Amniotic epithelial cell (primary cell): Measurements from ENCODE around the gene OR10H5.
"Not testable (repeated sequence)": the region's sequence is repeated elsewhere in the genome, so short reads cannot be mapped to it uniquely, and the experiment has no call there.

Experiments used
- DNase-seq: peaks from one replicate; pipeline ENCODE4 v3.0.0-alpha.2; 2010; ENCODE audit warnings: low read depth

The OR10H5 gene, protein sequence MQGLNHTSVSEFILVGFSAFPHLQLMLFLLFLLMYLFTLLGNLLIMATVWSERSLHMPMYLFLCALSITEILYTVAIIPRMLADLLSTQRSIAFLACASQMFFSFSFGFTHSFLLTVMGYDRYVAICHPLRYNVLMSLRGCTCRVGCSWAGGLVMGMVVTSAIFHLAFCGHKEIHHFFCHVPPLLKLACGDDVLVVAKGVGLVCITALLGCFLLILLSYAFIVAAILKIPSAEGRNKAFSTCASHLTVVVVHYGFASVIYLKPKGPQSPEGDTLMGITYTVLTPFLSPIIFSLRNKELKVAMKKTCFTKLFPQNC

DNA sequence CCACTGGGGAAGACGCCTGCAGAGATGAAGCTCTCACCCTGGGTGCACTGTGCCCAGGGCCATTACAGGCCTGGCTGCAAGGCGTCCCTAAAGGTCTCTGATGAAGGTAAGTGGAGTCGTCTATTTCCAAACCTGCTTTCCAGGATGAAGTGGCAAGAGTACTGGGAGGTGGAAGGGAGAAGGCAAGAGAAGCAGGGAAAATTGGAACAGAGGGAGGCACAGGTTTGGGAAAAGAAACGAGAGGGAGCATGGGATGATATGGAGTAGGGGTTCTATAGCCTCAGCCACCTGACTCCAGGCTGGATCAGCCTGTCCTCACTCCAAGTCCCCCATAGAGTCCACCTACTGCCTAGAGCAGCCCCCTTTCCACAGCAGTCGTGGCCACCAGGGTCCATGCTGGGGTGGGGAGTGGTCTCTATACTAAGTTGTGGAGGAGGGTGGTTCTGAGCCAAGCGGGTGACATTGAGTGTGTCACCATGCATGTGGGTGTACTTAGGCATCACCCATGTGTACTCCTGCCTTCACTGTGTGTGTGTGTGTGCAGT lies at the start of gene OR10H5:
OR10H5 (plus strand) TSS at position 51 of the 545 bp plus-strand sequence. CDS start 6,388 bp downstream, outside the sequence.
- no peak for DNase-seq

DNA sequence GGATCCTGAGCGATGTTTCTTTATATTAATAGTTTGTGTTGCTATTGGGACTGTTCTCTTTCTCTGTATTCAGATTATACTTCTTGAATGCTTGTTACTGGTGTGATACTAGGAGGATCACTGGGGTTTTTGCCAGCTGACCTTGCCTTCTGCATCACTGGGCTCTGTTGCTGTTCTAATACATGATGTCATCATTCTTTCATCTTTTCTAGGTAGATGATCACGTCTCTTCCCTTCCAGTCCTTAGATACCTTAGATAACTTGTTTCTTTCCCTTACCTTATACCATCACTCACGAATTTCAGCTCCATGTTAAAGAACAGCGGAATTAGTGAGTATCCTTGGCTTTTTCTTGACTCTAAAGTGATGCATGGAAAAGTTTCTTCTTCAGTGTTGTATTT lies 49.7 kb upstream of the OR10H5 start, which contains the start of gene OR10H3:
OR10H3 (plus strand) TSS at position 264 of the 400 bp plus-strand sequence. CDS start 3,408 bp downstream, outside the sequence.
- DNase-seq, result no peak

DNA sequence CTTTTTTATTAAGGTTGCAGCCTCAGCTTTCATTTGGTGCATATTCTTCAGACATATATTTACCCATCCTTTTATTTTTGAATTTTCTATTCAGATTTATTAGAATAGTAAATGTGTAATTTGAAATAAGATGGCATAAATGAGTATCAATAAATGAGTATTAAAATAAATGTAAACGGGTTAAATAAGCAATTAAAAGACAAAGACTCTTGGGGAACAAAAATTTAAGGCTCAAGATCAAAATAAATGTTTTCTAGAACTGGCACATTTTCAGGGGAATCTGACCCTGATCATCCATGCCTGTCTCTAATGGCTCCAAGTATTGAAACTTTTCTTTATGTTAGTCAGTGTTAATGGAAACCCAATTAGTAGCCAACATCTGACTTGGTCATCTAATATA lies 46.7 kb upstream of the OR10H5 start:
- no peak for DNase-seq

DNA sequence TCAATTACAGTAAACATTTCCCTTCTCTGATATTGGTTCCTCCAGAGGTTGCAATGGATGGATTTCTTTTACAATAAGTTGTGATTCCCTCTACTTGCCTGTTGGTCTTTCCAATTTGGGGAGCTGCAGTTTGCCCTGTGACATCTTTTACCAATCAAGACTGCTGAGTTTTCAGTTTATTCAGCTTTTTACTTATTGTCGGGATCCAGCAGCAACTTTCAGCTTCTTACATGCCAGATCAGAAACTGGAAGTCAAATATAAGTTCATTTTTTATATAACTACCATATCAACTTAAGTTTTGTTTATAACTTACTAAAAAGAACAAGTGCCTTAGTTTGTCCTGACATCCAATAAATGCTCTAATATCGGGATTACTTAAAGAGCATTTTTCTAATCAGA lies 39.2 kb upstream of the OR10H5 start:
- no peak for DNase-seq

DNA sequence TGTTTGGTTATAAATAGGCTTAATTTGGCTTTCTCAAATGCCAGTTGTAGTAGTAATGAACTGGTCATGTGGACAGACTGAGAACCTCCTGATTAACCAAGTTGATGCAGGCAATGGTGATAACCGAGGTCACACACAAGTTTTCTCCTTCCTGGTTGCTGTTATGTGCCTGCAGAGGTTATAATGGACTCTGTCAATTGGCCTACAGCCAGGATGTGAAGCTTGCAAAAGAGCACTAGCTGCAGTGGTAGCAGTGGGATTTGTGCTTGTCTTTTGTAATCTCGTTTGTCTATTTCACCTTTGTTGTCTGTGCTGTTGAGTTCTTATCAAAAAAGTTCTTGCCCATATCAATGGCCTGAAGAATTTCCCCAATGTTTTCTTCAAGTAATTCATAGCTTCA lies 29.1 kb upstream of the OR10H5 start:
- DNase-seq, result no peak

DNA sequence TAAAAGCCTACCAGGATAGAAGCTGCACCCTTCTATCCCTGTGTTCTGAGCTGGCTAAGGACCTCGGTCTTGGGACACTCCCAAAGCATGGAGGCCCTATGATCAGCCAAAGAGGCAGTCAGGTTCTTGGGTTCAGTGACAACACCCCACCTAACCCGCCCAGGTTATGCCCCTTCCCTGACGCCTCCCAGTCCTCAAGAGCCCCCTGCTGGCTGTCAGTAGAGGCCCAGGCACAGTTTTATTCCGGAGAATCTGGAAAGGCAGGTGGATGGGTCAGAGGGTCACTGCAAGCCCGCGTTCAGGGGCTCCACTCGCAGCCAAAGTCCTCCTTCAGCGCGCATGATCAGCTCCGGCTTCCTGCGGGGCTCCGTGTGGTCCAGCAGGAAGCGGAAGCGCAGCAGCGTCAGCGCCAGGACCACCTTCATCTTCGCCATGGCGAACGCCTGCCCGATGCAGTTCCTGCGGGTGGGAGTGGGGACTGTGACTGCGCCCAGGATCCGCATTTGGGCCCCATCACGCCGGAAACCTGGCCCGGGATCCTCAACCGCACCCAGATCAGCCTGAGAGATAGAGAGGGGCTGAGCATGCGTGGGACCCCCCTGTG lies 27.4 kb upstream of the OR10H5 start:
- DNase-seq, result no peak

DNA sequence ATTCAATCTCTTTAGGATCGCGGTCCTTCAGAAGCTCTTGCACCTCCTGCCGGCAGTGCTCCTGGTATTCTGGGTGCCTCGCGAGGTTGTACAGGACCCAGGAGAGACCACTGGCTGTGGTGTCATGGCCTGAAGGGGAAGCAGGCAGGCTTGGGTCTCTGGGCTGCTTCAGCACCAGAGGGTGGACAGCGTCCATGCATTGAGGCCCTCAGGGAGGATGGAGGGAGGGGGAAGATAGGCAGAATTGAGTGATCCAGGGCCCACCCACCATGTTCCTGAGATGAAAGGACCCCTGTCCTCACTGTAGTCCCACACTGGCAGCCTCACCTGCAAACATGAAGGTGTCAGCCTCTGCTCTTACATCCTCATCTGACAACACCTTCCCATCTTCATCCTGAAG lies 17.9 kb upstream of the OR10H5 start:
- DNase-seq, result no peak

DNA sequence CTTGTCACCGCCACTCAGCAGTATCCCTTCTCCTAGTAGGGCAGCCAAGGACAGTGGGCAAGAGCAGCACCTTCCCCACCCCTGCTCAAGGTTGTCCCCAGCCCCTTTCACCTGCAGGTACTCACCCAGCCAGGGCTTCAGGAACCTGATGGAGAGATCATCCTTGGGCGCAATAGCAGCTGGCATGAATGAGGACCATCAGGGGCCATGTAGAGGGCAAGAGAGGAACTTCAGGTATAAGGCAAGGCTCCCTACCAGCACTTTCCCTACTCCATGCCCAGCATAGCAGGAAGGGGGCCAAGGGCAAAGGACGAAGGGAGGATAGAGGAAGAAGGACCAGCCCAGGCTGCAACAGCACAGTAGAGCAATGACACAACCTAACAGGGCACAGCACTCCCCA lies 13.3 kb upstream of the OR10H5 start:
- DNase-seq, result not testable (repeated sequence)

DNA sequence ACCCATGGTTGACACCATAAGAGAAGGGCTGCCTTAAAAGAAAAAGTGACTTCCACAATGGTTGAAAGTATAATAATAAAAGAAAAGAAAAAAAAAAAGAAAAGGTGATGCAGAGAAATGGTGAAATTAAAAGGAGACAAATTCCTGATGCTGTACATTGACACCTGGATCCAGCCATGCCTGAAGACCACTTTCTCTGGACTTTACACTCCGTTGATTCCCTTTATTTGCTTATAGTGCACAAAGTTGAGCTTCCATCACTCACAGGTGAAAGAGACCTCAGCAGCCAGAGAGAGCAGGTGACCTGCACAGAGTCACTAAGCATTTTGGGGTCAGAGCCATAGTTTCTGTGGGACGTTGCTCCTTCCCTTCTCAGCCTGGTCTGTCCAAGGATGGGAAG lies 12.2 kb upstream of the OR10H5 start:
- DNase-seq, result no peak

DNA sequence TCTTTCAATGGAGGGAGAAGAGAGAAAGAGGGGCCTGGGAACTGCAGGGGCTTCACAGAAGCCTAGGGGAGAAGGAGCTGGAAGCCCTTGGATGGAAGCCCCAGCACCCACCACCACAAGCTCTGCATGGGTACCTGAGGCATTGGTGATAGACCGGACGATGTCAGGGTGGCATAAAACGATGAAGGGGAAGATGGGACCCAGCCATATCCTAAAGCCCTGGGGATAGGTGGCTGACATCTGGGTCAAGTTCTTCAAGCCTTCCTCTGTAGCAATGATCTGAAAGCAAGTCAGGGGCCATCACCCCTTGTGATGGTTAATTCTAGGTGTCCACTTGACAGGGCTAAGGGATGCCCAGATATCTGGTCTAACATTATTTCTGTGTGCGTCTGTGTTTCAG lies 11.2 kb upstream of the OR10H5 start:
- no peak for DNase-seq

DNA sequence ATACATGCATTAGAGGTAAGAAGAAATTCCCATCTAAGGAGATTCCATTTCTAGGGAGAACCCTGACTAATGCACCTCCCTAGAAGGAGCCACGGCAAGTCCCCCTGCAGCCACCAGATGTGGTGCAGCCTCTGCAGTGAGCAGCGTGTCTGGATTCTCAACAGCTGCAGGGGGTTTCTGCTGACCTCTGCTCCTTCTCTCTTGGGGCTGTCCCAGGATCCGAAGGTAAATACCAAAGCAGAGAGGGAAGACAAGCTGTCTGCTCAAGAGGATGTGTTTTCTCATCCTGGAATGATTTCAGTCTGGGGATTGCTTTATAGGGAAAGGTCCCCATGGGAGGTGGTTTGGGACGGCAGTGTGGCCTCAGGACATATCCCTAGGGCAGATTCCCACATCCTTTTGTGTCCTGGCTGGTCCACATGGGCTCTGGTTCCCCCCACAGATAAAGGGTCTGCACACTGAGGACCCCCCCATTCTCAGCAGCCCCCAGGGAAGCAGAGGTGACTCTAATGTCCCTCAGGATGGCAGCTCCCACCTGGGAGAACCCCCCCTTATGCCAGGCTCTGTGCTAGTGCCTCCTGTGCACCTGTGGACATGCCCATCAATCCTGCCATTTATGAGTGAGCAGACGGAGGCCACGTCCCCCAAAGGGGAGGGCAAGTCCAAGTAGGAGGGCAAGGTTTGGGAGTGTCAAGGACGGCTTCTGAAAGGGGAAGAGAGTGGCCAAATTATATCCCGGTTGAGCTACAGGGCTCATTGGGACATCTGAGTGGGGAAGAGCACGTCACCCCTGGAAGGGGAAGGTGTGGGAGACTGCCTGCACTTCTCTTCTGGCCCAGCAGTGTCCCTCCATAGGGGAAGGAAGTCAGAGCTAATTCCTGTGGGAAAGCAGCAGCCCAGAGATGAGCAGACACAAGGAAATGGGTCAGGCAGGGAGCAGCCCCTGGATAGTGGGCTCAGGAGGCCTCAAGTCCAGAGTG lies 10.2 kb upstream of the OR10H5 start:
- DNase-seq, result no peak

DNA sequence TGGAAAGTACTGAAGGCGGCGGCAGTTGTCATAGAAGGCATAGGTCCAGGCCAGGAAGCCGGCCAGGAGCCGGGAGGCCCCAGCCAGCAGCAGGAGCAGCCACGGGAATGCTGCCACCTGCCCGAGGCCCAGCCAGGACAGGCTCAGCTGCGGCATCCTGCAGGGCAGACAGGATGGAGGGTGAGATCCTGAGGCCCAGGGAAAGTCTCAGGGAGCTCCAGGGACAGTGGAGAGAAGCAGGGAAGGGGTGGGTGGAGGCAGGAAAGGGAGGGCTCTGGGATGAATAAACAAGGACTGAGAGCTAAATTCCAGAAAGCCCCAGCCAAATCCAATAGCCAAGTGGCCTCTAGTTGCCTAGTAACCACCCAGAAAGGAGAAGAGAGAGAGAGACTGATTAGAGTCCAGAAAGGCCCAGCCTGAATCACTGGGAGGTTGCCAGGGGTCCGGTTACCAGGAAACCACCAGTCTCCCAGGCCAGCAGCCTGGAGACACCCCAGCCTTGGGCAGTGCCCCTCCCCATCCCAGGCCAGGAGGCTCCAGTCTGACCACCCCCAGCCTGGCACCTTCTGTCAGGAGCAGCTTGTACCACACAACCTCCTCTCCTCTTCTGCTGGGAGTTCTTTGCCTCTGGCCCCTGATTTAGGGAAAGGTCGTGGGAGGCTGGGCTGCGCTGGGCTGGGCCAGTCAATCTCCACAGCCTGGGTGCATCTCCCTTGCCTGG lies 7.5 kb upstream of the OR10H5 start:
- no peak for DNase-seq

DNA sequence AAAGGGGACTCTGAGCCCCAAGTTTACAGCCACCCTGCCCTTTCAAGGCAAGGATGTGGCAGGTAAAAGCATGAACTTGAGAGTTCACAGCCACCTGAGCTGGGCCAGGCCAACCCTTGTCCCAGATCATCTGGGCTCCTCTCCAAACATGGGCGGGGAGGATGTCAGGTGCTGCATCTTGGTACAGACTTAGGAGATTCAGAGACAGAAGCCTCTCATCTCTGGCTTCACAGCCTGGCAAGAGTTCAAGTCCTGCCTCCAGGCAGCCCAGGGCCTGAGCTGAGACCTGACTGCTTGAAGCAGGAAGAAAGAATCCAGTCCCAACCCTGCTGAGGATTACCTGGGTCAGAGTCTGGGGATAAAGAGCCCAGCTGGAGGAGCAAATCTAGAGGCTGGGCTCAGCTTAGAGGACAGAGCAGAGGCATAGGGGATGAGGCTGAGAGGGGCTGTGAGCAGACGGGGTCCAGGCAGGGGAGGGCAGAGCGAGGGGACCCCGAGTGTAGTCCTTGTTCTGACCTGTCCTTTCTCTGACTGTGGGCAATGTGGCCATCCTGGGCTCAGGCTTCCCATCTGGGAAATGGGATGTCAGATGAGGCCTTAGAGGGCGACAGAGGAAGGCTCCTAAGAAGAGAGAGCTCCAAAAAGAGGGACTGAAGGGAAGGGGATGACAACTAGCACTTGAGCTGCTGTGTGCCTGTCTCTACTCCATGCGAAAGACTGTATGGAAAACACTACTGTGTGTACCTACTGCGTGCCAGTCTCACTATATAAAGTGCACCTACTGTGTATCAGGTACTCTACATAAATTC lies 6.6 kb upstream of the OR10H5 start:
- DNase-seq, result no peak

DNA sequence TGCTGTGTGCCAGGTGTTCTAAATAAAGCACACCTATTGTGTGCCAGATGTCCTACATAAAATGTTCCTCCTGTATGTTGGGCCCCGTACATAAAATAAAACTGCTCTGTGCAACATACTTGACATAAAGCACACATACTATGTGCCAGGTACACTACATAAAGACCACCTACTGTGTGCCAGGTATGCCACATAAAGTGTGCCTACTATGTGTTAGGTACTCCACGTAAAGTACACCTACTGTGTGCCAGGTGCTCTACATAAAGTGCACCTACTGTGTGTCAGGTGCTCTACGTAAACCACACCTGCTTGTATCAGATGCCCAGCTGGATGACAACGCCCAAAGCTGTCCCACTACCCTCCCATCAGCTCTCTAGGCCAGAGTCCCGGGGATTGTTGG lies 5.8 kb upstream of the OR10H5 start:
- DNase-seq, result no peak

DNA sequence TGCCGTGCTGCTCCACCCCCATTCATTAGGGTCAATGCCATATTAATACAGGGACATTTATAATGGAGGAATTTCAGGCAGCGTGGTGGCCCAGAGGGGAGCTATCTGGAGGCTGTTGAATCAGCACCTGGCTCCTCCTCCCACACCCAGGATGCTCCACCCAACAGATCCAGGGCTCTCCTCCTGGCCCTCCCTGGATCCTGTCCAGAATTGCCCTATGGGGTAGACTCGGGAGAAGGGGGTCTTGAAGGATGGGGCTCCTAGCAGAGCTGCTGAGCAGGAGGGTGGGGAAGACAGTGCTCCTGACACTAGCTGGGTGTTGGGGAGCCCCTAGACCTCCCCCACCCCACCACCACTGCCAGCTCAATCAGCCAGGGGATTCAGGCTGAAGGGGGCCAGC lies 5.2 kb upstream of the OR10H5 start:
- DNase-seq, result no peak

DNA sequence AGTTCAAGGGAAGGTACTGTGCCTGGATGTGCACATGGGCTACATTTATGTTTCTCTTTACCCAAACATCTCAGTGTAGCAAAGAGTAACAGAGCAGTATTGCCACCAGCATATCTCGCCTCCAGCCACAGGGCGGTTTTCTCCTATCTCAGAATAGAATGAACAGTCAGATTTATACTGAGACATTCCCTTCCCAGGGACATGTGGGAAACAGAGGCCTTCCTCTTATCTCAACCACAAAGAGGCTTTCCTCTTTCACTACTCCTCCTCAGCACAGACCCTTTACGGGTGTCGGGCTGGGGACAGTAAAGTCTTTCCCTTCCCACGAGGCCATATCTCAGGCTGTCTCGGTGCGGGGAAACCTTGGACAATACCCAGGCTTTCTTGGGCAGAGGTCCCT lies 4.6 kb upstream of the OR10H5 start:
- DNase-seq, result not testable (repeated sequence)

DNA sequence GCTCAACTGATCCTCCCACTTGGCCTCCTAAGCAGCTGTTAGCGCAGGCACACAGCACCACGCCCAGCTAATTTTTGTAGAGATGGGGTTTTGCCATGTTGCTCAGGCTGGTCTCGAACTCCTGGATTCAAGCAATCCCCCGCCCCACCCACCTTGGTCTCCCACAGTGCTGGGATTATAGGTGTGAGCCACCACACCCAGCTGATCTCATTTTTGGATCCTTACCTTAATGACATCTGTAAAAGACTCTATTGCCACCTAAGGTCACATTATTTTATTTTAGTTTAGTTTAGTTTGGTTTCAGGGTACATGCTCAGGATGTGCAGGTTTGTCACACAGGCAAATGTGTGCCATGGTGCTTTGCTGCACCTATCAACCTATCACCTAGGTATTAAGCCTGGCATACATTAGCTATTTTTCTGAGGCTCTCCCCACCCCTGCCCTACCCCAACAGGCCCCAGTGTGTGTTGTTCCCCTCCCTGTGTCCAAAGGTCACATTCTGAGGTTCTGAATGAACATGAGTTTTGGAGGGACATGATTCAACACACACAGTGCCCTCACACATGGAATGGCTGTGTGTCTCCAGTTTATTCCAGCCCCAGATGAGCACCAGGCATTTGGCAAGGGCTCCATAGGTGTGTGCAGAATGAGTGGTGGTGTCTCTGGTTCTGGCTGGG lies 1.3 kb downstream of the OR10H5 start:
- no peak for DNase-seq

DNA sequence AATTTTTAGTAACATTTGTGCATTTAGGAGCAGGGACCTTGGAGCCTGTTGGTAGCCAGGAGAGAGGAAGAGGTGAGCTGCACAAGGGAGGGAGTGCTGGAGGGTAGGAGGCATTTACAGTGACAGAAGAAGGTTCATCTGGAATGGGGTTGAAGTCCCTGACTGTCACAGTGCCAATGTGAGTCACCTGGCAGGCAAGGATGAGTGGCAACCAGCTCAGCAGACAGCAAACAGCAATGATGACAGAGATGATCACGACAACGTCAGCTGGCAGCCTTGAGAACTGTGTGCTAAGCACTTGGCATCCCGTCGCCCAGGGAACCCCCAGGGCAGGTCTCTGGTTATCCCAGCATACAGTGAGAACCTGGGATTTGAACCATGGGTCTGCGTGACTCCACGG lies 2.6 kb downstream of the OR10H5 start:
- no peak for DNase-seq

DNA sequence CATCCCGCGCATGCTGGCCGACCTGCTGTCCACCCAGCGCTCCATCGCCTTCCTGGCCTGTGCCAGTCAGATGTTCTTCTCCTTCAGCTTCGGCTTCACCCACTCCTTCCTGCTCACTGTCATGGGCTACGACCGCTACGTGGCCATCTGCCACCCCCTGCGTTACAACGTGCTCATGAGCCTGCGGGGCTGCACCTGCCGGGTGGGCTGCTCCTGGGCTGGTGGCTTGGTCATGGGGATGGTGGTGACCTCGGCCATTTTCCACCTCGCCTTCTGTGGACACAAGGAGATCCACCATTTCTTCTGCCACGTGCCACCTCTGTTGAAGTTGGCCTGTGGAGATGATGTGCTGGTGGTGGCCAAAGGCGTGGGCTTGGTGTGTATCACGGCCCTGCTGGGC lies 6.8 kb downstream of the OR10H5 start:
- DNase-seq, result not testable (repeated sequence)

DNA sequence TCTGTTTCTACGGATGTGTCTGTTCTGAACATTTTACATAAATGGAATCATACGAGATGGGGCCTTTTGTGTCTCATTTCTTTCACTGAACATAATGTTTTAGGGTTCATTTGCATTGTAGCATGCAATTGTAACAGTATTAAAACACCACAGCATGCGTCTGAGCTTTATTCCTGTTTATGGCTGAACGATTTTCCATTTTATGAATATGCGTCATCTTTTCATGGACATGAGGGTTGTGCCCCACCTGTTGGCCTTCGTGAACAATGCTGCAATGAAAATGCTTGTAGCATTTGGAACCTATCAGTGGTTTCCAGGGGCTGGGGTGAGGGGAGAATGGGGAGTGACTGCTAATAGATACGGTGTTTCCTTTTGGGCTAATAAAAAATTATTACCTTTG lies 22.9 kb downstream of the OR10H5 start:
- no peak for DNase-seq
